Ovary (tissue), 9 donors: ENCODE results near the gene CNDP1. TPM values are rescaled to one million over a fixed set of nuclear protein-coding genes. Genes with fewer than 3 reads are reported as not detected.

ENCODE experiments used
- DNase-seq, 5 donors: peaks; one replicate each; pipeline ENCODE4 v3.0.0-alpha.2; 2019 to 2020
- H3K27ac ChIP-seq, 2 donors: fragments of 200-600 bp; one replicate each; pipeline versions ENCODE4 v1.5.1 to v1.8.0; 2019 to 2022
- H3K27me3 ChIP-seq: fragments of 200-600 bp; one replicate; pipeline ENCODE4 v1.8.0; 2022
- H3K36me3 ChIP-seq: fragments of 200-600 bp; sonication (generic); one replicate; pipeline ENCODE4 v1.5.1; 2019
- H3K4me1 ChIP-seq: one replicate; pipeline ENCODE4 v1.8.1; 2013; ENCODE audit warnings: mild to moderate bottlenecking, moderate library complexity; ENCODE audit not compliant: insufficient read depth
- H3K4me3 ChIP-seq: fragments of 200-600 bp; sonication (generic); one replicate; pipeline ENCODE4 v1.5.1; 2017
- H3K9me3 ChIP-seq, 2 donors: fragments of 200-600 bp in 1 of 2; sonication (generic) in 1 of 2; one replicate each; pipeline versions ENCODE4 v1.5.1 to v1.8.1; 2013 to 2019; ENCODE audit warnings: mild to moderate bottlenecking in 1 of 2, moderate library complexity in 1 of 2
- CTCF ChIP-seq, 3 donors: fragments of 450-650 bp in 2 of 3; fragments of 200-600 bp in 1 of 3; IDR thresholded peaks; one replicate each; pipeline versions ENCODE4 v1.5.1 to v1.8.0; 2016 to 2022; ENCODE audit warnings: antibody characterized with exemption in 3 of 3, mild to moderate bottlenecking in 1 of 3
- EP300 ChIP-seq: sonication (generic); formaldehyde crosslinking; IDR thresholded peaks from one replicate; pipeline ENCODE4 v1.6.1; 2017; ENCODE audit warnings: antibody characterized with exemption
- POLR2A ChIP-seq: fragments of 450-650 bp; IDR thresholded peaks from one replicate; pipeline ENCODE4 v1.6.1; 2017; ENCODE audit warnings: antibody characterized with exemption, mild to moderate bottlenecking, moderate library complexity
- WGBS, 3 donors: extraction: QIAGEN DNeasy Blood & Tissue Kit in 1 of 3; methylation state at CpG; one replicate each; pipeline versions ENCODE4 v1.1.5 to v1.1.7; 2013 to 2017; 5-methylcytosine and 5-hydroxymethylcytosine counted together
- intact Hi-C, 4 donors: fragments of 100-400 bp; cut with DNase I; formaldehyde crosslinking; loops; one replicate each; pipeline versions ENCODE4 v1.11.0 to v1.15.1; 2022 to 2023
- polyA plus RNA-seq, 2 donors: library from polyadenylated mRNA; stranded (reverse); fragments of 200-250 nt in 1 of 2; fragments of 350-450 nt in 1 of 2; fragmentation: Illumina TruSeq in 1 of 2; extraction: RNeasy Lipid Tissue Mini Kit (QIAGEN cat#74804) in 1 of 2; gene quantifications; one replicate each; pipeline ENCODE4 v1.2.3, GENCODE V29; 2013 to 2014
- total RNA-seq, 7 donors: library from RNA; depleted of rRNA in 2 of 7; stranded (reverse); fragments of >200 nt in 2 of 7; fragmentation: NEBNext Ultra II Directional in 3 of 7; extraction: Animal tissue kit (Norgen Biotek cat#: 25700) in 3 of 7; gene quantifications; one replicate each; pipeline versions ENCODE4 v1.1.0 to v1.2.4, GENCODE V29; 2016 to 2023
- donor health status: DM: no; HTN: no; CAD: no; lungs with moderate emphysema.
- donor health status: DM: no; HTN: no; CAD: no.
- donor health status: Bipolar disorder and iron deficiency.
- donor health status: DM: yes; HTN: yes; CAD: no.
- donor health status: DM: no; HTN: no; CAD: no.
- donor health status: DM: yes; HTN: yes; CAD: no.

CNDP1 gene
- total and polyA plus RNA-seq, 9 donors = 0.02 to 0.35 (median 0.15) TPM; not detected in 3

GRCh38 chr18:74589021-74589420 is 54.7 kb downstream of the CNDP1 start:
- intact Hi-C loops = no loop called here
- no peak for DNase-seq
- TF ChIP-seq EP300 = no peak
- no peak for TF ChIP-seq CTCF (IDR thresholded peaks at IDR 0.05)
- TF ChIP-seq POLR2A = no peak
- Histone ChIP-seq H3K9me3 (no peaks in the 10 kb centered on the region), H3K36me3 (no peaks in the 10 kb centered on the region), H3K4me1 (no peaks in the 10 kb centered on the region), H3K27ac (no peak overlapping the region), H3K27me3 (no peaks in the 10 kb centered on the region), H3K4me3 (no peak overlapping the region)
- WGBS, 3 donors = 69 to 75% (median 73%) methylated on average over 6 of the region's 6 CpGs

DNA sequence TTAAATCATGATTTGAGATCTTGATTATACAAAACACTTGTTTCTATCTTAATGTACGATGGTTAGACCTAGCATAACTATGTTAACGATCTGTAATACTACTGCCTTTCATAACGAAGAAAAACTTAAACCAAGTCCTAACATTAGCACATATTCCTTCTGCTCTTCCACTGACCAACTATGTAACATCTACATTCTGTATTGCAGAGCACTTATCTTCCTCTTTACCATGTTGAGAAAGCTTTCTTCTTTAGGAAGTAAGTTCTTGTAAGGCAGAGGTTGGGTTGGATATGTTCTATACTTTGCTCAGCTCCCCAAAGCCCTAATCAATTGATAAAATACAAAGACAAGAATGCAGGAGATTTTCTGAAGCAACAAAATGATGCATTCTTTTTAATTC is 55.5 kb downstream of the CNDP1 start:
- Histone ChIP-seq H3K27me3 (no peaks in the 10 kb centered on the region), H3K36me3 (no peaks in the 10 kb centered on the region), H3K4me1 (no peaks in the 10 kb centered on the region), H3K4me3 (no peak overlapping the region), H3K27ac (no peak overlapping the region), H3K9me3 (no peaks in the 10 kb centered on the region)
- no peak for DNase-seq
- 77 to 86% (median 83%) methylated on average over 3 of the region's 3 CpGs for WGBS, 3 donors
- TF ChIP-seq EP300 (no peak), CTCF (IDR thresholded peaks at IDR 0.05) (no peak), POLR2A (no peak)
- intact Hi-C loops = no loop called here

- Histone ChIP-seq H3K4me1 (no peaks in the 10 kb centered on the region), H3K27me3 (no peaks in the 10 kb centered on the region), H3K27ac (no peak overlapping the region), H3K36me3 (no peaks in the 10 kb centered on the region), H3K4me3 (no peak overlapping the region), H3K9me3 (no peaks in the 10 kb centered on the region)
- WGBS, 3 donors = 24 to 32% (median 29%) methylated on average over 1 of the region's 1 CpG
- TF ChIP-seq CTCF (IDR thresholded peaks at IDR 0.05) = no peak
- TF ChIP-seq EP300 = no peak
- no peak for TF ChIP-seq POLR2A
- intact Hi-C loops = no loop called here
- no peak for DNase-seq
Measured at GRCh38 chr18:74590671-74591070, 56.4 kb downstream of the CNDP1 start.

- Histone ChIP-seq H3K4me3 (no peak overlapping the region), H3K27me3 (no peaks in the 10 kb centered on the region), H3K4me1 (peaks cover 6% of the 10 kb centered on the region), H3K36me3 (no peaks in the 10 kb centered on the region), H3K27ac (no peak overlapping the region), H3K9me3 (no peaks in the 10 kb centered on the region)
- intact Hi-C loops = no loop called here
- no peak for DNase-seq
- TF ChIP-seq POLR2A = no peak
- no peak for TF ChIP-seq CTCF (IDR thresholded peaks at IDR 0.05)
- no peak for TF ChIP-seq EP300
Measured at GRCh38 chr18:74595431-74595830, 61.1 kb downstream of the CNDP1 start.
